CD14-positive monocyte (primary cell): ENCODE measurements around the gene FGFR4. TPM values are rescaled to one million over a fixed set of nuclear protein-coding genes. Genes with fewer than 3 reads are reported as not detected.

Experiments used
- DNase-seq, 3 donors: peaks; one replicate each; pipeline ENCODE4 v3.0.0-alpha.2; 2011 to 2022
- H2AFZ ChIP-seq: 2 replicates; pipeline ENCODE4 v1.6.0; 2012; ENCODE audit warnings: mild to moderate bottlenecking, low read depth, low read length, inconsistent platforms; ENCODE audit not compliant: insufficient read depth, poor library complexity, severe bottlenecking
- H3K27ac ChIP-seq, 2 donors: 1 replicate in 1 of 2; 2 replicates in 1 of 2; pipeline ENCODE4 v1.5.1; 2012 to 2013; ENCODE audit warnings: low read length in 2 of 2, control low read depth in 1 of 2, inconsistent platforms in 1 of 2, low read depth in 1 of 2, mild to moderate bottlenecking in 1 of 2
- H3K27me3 ChIP-seq, 2 donors: one replicate each; pipeline versions ENCODE4 v1.6.0 to v1.6.1; 2011 to 2013; ENCODE audit warnings: low read length in 2 of 2; ENCODE audit not compliant: control insufficient read depth in 2 of 2, insufficient read depth in 2 of 2
- H3K36me3 ChIP-seq, 2 donors: replicated peaks in 1 of 2; 1 replicate in 1 of 2; 2 replicates in 1 of 2; pipeline versions ENCODE4 v1.5.1 to v1.6.1; 2012 to 2013; ENCODE audit warnings: low read length in 2 of 2, control low read depth in 1 of 2, inconsistent platforms in 1 of 2, mild to moderate bottlenecking in 1 of 2; ENCODE audit not compliant: insufficient read depth in 2 of 2, control insufficient read depth in 1 of 2
- H3K4me1 ChIP-seq, 2 donors: 1 replicate in 1 of 2; 2 replicates in 1 of 2; pipeline versions ENCODE4 v1.5.1 to v1.6.1; 2012 to 2013; ENCODE audit warnings: low read length in 2 of 2, control low read depth in 1 of 2, inconsistent platforms in 1 of 2, mild to moderate bottlenecking in 1 of 2, moderate library complexity in 1 of 2; ENCODE audit not compliant: insufficient read depth in 2 of 2, control insufficient read depth in 1 of 2
- H3K4me2 ChIP-seq: replicated peaks from 2 replicates; pipeline ENCODE3; 2012; ENCODE audit warnings: low read length, moderate library complexity, mild to moderate bottlenecking; ENCODE audit not compliant: poor library complexity, severe bottlenecking; ENCODE audit errors: extremely low read depth
- H3K4me3 ChIP-seq, 3 experiments: fragments of 200-600 bp in 1 of 3; sonication (generic) in 1 of 3; replicated peaks in 1 of 3; 1 replicate in 2 of 3; 2 replicates in 1 of 3; pipeline ENCODE4 v1.5.1; 2011 to 2013; ENCODE audit warnings: low read length in 3 of 3, mild to moderate bottlenecking in 3 of 3, control low read depth in 2 of 3, low read depth in 2 of 3, inconsistent platforms in 1 of 3, moderate library complexity in 1 of 3
- H3K79me2 ChIP-seq: 2 replicates; pipeline ENCODE4 v1.6.0; 2012; ENCODE audit warnings: mild to moderate bottlenecking, control low read depth, inconsistent platforms, low read length, moderate library complexity; ENCODE audit not compliant: insufficient read depth
- H3K9ac ChIP-seq: 2 replicates; pipeline ENCODE4 v1.6.0; 2017; ENCODE audit warnings: low read length, mild to moderate bottlenecking; ENCODE audit not compliant: insufficient read depth, poor library complexity, severe bottlenecking
- H3K9me3 ChIP-seq, 2 donors: replicated peaks in 1 of 2; 1 replicate in 1 of 2; 2 replicates in 1 of 2; pipeline versions ENCODE4 v1.5.1 to v1.6.1; 2012 to 2013; ENCODE audit warnings: low read length in 2 of 2, control low read depth in 1 of 2; ENCODE audit not compliant: control insufficient read depth in 1 of 2, insufficient read depth in 1 of 2
- H4K20me1 ChIP-seq: 2 replicates; pipeline ENCODE4 v1.6.0; 2012; ENCODE audit warnings: mild to moderate bottlenecking, low read length, control low read depth, moderate library complexity; ENCODE audit not compliant: insufficient read depth
- H3K27ac Mint-ChIP-seq, 7 donors: one replicate each; pipeline ENCODE4 v1.8.0; 2020; ENCODE audit warnings: mild to moderate bottlenecking in 7 of 7, mixed read lengths in 7 of 7, moderate library complexity in 6 of 7, inconsistent platforms in 2 of 7
- H3K27me3 Mint-ChIP-seq, 3 donors: one replicate each; pipeline ENCODE4 v1.8.0; 2021 to 2022; ENCODE audit warnings: low read depth in 3 of 3, mild to moderate bottlenecking in 3 of 3, mixed read lengths in 3 of 3, moderate library complexity in 3 of 3, inconsistent platforms in 1 of 3
- H3K36me3 Mint-ChIP-seq, 2 donors: one replicate each; pipeline ENCODE4 v1.8.0; 2020; ENCODE audit warnings: mixed read lengths in 2 of 2, inconsistent platforms in 1 of 2, mild to moderate bottlenecking in 1 of 2
- H3K4me1 Mint-ChIP-seq: one replicate; pipeline ENCODE4 v1.8.0; 2020; ENCODE audit warnings: mild to moderate bottlenecking, mixed read lengths
- H3K4me3 Mint-ChIP-seq, 2 donors: one replicate each; pipeline ENCODE4 v1.8.0; 2020; ENCODE audit warnings: mild to moderate bottlenecking in 2 of 2, mixed read lengths in 2 of 2, moderate library complexity in 1 of 2
- H3K9me3 Mint-ChIP-seq, 7 donors: one replicate each; pipeline ENCODE4 v1.8.0; 2020 to 2022; ENCODE audit warnings: mixed read lengths in 7 of 7, mild to moderate bottlenecking in 6 of 7, moderate library complexity in 6 of 7, inconsistent platforms in 2 of 7
- WGBS: methylation state at CpG from one replicate; pipeline ENCODE4 v1.1.5; 2013; ENCODE audit warnings: missing lambda C conversion rate; ENCODE audit not compliant: insufficient coverage; 5-methylcytosine and 5-hydroxymethylcytosine counted together
- intact Hi-C, 2 donors: fragments of 100-400 bp; cut with micrococcal nuclease; formaldehyde crosslinking; loops; one replicate each; pipeline versions ENCODE4 v1.15.0 to v1.15.1; 2023
- polyA plus RNA-seq, 3 donors: library from polyadenylated mRNA; depleted of rRNA in 1 of 3; unstranded in 2 of 3; stranded (reverse) in 1 of 3; fragments of 300-500 nt in 2 of 3; fragments of >200 nt in 1 of 3; fragmentation: Illumina TruSeq in 2 of 3; gene quantifications; 1 replicate in 2 of 3; 2 replicates in 1 of 3; pipeline ENCODE4 v1.2.3, GENCODE V29; 2012 to 2021
- TF ChIP-seq, protein P1 (sequence below): fragments of 200-600 bp; IDR thresholded peaks from one replicate; pipeline ENCODE4 v1.8.0; 2022; ENCODE audit warnings: antibody characterized with exemption, mild to moderate bottlenecking

Gene FGFR4
- polyA plus RNA-seq, 3 donors = 0.39 TPM; not detected in 2

DNA sequence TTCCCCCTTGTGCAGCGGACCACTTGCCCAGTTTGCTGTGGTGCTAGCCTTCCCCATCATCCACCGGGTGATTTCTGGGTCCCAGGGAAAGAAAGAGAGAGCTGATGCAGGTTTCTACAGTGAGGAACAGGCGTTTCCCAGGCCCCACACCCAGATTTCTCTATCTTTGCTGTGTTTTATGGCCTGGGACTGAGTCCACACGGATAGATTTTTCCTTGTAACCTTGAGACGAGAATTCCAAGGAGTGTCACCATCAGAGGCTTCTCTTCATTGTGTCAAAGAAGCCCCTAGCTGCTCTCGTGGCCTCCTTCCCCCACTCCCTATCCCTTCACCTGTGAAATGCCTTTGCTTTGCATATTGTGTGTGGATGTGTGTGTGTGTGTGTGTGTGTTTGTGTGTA lies 21.2 kb upstream of the FGFR4 start:
- H3K27me3 ChIP-seq = no peaks in the 10 kb centered on the region
- no peaks in the 10 kb centered on the region for H3K9me3 ChIP-seq
- peaks cover 33 to 55% of the 10 kb centered on the region in 2 donors for H3K36me3 Mint-ChIP-seq
- H3K9ac ChIP-seq = no peak overlapping the region
- H3K4me2 ChIP-seq = no peak overlapping the region
- H3K27ac ChIP-seq = no peak overlapping the region
- intact Hi-C loops = no loop called here
- H3K4me1 Mint-ChIP-seq = no peaks in the 10 kb centered on the region
- no peaks in the 10 kb centered on the region for H3K4me1 ChIP-seq
- no peak overlapping the region for H3K4me3 Mint-ChIP-seq
- TF ChIP-seq, protein P1, sequence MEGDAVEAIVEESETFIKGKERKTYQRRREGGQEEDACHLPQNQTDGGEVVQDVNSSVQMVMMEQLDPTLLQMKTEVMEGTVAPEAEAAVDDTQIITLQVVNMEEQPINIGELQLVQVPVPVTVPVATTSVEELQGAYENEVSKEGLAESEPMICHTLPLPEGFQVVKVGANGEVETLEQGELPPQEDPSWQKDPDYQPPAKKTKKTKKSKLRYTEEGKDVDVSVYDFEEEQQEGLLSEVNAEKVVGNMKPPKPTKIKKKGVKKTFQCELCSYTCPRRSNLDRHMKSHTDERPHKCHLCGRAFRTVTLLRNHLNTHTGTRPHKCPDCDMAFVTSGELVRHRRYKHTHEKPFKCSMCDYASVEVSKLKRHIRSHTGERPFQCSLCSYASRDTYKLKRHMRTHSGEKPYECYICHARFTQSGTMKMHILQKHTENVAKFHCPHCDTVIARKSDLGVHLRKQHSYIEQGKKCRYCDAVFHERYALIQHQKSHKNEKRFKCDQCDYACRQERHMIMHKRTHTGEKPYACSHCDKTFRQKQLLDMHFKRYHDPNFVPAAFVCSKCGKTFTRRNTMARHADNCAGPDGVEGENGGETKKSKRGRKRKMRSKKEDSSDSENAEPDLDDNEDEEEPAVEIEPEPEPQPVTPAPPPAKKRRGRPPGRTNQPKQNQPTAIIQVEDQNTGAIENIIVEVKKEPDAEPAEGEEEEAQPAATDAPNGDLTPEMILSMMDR = no peak
- no peak for DNase-seq
- H2AFZ ChIP-seq = no peak overlapping the region
- H3K27ac Mint-ChIP-seq = no peak overlapping the region
- H4K20me1 ChIP-seq = no peaks in the 10 kb centered on the region
- H3K36me3 ChIP-seq = peaks cover 31 to 66% of the 10 kb centered on the region in 2 donors
- H3K9me3 Mint-ChIP-seq = no peaks in the 10 kb centered on the region
- no peak overlapping the region for H3K4me3 ChIP-seq
- no peaks in the 10 kb centered on the region for H3K27me3 Mint-ChIP-seq
- no peaks in the 10 kb centered on the region for H3K79me2 ChIP-seq
- 84% methylated on average over 2 of the region's 6 CpGs for WGBS

DNA sequence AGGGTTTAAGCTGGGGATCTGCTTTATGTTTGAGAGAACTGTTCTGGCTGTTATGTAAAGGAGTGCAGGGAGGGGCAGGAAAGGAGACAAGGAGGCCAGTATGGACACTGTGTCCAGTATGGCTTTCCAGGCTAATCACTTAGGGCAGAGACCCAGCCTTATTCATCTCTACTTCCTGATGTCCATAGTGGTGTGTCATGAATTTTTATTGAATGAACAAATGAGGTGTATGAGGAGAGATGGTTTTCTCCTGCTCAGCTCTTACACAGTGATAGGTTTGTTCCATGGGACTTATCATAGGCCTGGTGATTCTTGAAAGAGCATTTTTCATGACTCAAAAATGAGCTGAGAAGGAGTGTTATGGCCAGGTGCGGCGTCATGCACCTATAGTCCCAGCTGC lies 20.5 kb upstream of the FGFR4 start:
- H2AFZ ChIP-seq = no peak overlapping the region

More for the DNA sequence above, 20.5 kb upstream of the FGFR4 start:
- no peaks in the 10 kb centered on the region for H4K20me1 ChIP-seq
- H3K27me3 Mint-ChIP-seq = no peaks in the 10 kb centered on the region
- H3K4me3 ChIP-seq = no peak overlapping the region
- no peaks in the 10 kb centered on the region for H3K9me3 ChIP-seq
- no CpG with 5 or more reads among the region's 2 CpGs for WGBS
- no peaks in the 10 kb centered on the region for H3K9me3 Mint-ChIP-seq
- peaks cover 33 to 55% of the 10 kb centered on the region in 2 donors for H3K36me3 Mint-ChIP-seq
- no peak overlapping the region for H3K4me2 ChIP-seq
- H3K27me3 ChIP-seq = no peaks in the 10 kb centered on the region
- intact Hi-C loops = no loop called here
- no peak overlapping the region for H3K9ac ChIP-seq
- H3K36me3 ChIP-seq = peaks cover 31 to 66% of the 10 kb centered on the region in 2 donors
- no peaks in the 10 kb centered on the region for H3K4me1 ChIP-seq
- no peak overlapping the region for H3K4me3 Mint-ChIP-seq
- no peaks in the 10 kb centered on the region for H3K4me1 Mint-ChIP-seq
- H3K27ac ChIP-seq = no peak overlapping the region
- TF ChIP-seq, protein P1 = no peak
- no peaks in the 10 kb centered on the region for H3K79me2 ChIP-seq
- H3K27ac Mint-ChIP-seq = peak overlapping the region in 1 of 7 donors; percentile 10
- no peak for DNase-seq
